Measurements from ENCODE around the gene CNTNAP2. TPM values are rescaled to one million over a fixed set of nuclear protein-coding genes. Genes with fewer than 3 reads are reported as not detected.

The CNTNAP2 gene
- total RNA-seq, 1 experiment from 2014 or later = 64.5 TPM

DNA sequence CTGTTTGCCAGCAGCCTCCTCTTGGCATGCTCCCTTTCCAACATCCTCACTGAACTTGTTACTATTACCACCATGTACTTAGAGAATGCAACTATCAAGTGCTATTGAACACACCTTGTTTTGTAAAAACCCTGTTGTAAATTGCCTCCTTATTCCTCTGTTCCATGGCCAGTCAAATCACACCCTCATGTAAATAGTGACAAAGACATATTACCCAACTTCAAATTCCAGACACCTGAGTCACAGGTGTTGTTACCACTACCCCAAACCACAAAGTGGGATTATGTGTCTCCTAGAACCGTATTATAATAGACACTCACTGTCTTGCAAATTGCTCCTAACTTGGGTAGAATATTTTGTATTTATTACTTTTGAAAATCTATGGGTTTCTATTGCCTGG lies 2210.8 kb downstream of the CNTNAP2 start:
- Histone ChIP-seq H3K18ac (ENCODE audit: insufficient read length, low read depth, low read length) (no peak overlapping the region), H3K9me3 (ENCODE audit: control insufficient read depth, low read depth, low read length) (peaks cover 20% of the 10 kb centered on the region), H3K4me1 (ENCODE audit: insufficient read depth, low read length) (peaks cover 4% of the 10 kb centered on the region; the same call in 1 of the 2 replicates), H3K79me1 (ENCODE audit: insufficient read depth, low read depth, low read length, poor library complexity, severe bottlenecking) (no peaks in the 10 kb centered on the region), H3K27me3 (ENCODE audit: insufficient read depth, low read length) (no peaks in the 10 kb centered on the region), H4K91ac (ENCODE audit: insufficient read length, low read depth, low read length) (no peak overlapping the region), H3K14ac (ENCODE audit: insufficient read depth, low read length) (no peak overlapping the region), H3K79me2 (ENCODE audit: insufficient read depth, low read length) (no peaks in the 10 kb centered on the region), H3T11ph (ENCODE audit: low read length) (no peak overlapping the region), H2AK5ac (ENCODE audit: insufficient read length, low read length) (no peak overlapping the region), H3K23ac (ENCODE audit: insufficient read length, low read depth, low read length) (no peak overlapping the region), H4K8ac (replicated peaks; ENCODE audit: insufficient read length, low read depth, low read length) (no peak overlapping the region), H3K27ac (ENCODE audit: insufficient read length, low read depth, low read length) (no peak overlapping the region), H2BK12ac (ENCODE audit: insufficient read length, low read depth, low read length) (no peak overlapping the region), H3K23me2 (ENCODE audit: insufficient read length, low read depth, low read length, poor library complexity, severe bottlenecking) (no peaks in the 10 kb centered on the region), H2BK5ac (ENCODE audit: insufficient read length, low read length) (no peak overlapping the region), H3K4ac (ENCODE audit: low read depth, low read length) (no peak overlapping the region), H2BK15ac (ENCODE audit: low read depth, low read length) (no peak overlapping the region), H2BK120ac (ENCODE audit: low read depth, low read length, poor library complexity, severe bottlenecking) (no peak overlapping the region), H3K9ac (ENCODE audit: extremely low read depth, insufficient read length, low read length) (no peak overlapping the region), H3K56ac (ENCODE audit: insufficient read length, low read depth, low read length) (no peak overlapping the region), H4K20me1 (ENCODE audit: control insufficient read depth, insufficient read depth, insufficient read length) (no peaks in the 10 kb centered on the region), H4K5ac (ENCODE audit: insufficient read length, low read depth, low read length) (no peak overlapping the region), H3K4me2 (ENCODE audit: insufficient read depth, insufficient read length, low read length) (no peak overlapping the region), H2BK20ac (ENCODE audit: low read depth, low read length, poor library complexity, severe bottlenecking) (no peak overlapping the region), H2AFZ (ENCODE audit: low read length) (no peak overlapping the region)
- Mint-ChIP-seq H3K4me1 (peaks cover 4 to 13% of the 10 kb centered on the region in 2 experiments; a peak in 2 of 4 replicates), H3K4me3 (no peak overlapping the region), H3K27ac (no peak overlapping the region; a peak in 1 of 7 replicates), H3K36me3 (ENCODE audit: insufficient read depth in 1 of 3, low read depth in 3 of 3) (peaks cover 21 to 23% (median 22%) of the 10 kb centered on the region in 3 experiments), H3K9me3 (peaks cover 28 to 29% of the 10 kb centered on the region in 2 experiments), H3K27me3 (ENCODE audit: low read depth) (peaks cover 2% of the 10 kb centered on the region; the same call in 1 of the 2 replicates)
- WGBS (ENCODE audit: extremely low coverage, insufficient read length, low lambda C conversion rate) = no CpG with 5 or more reads among the region's 1 CpG
- TF ChIP-seq, protein P1, sequence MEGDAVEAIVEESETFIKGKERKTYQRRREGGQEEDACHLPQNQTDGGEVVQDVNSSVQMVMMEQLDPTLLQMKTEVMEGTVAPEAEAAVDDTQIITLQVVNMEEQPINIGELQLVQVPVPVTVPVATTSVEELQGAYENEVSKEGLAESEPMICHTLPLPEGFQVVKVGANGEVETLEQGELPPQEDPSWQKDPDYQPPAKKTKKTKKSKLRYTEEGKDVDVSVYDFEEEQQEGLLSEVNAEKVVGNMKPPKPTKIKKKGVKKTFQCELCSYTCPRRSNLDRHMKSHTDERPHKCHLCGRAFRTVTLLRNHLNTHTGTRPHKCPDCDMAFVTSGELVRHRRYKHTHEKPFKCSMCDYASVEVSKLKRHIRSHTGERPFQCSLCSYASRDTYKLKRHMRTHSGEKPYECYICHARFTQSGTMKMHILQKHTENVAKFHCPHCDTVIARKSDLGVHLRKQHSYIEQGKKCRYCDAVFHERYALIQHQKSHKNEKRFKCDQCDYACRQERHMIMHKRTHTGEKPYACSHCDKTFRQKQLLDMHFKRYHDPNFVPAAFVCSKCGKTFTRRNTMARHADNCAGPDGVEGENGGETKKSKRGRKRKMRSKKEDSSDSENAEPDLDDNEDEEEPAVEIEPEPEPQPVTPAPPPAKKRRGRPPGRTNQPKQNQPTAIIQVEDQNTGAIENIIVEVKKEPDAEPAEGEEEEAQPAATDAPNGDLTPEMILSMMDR (conservative IDR thresholded peaks at IDR 0.05) = no peak
- no peak for DNase-seq
